Retinal pigment epithelial cell (primary cell): Measurements from ENCODE around the gene S1PR2.

Experiments used
- DNase-seq: peaks from one replicate; pipeline ENCODE4 v3.0.0-alpha.2; 2010; ENCODE audit warnings: low read depth
- H3K4me3 ChIP-seq: 2 replicates; pipeline ENCODE4 v1.5.1; 2011; ENCODE audit warnings: mild to moderate bottlenecking, low read length, control low read depth, moderate library complexity
- CTCF ChIP-seq: conservative IDR thresholded peaks from 2 replicates; pipeline ENCODE4 v1.5.1; 2011; ENCODE audit warnings: low read depth, low read length, control low read depth, inconsistent platforms

The S1PR2 gene

GRCh38 chr19:10260141-10260584 lies 29.0 kb upstream of the S1PR2 start:
- DNase-seq, result no peak
- no peak overlapping the region for H3K4me3 ChIP-seq
- no peak for TF ChIP-seq CTCF

GRCh38 chr19:10259162-10259905 lies 28.2 kb upstream of the S1PR2 start:
- H3K4me3 ChIP-seq, result no peak overlapping the region
- peak; percentile 77 for TF ChIP-seq CTCF
- peak; percentile 40 for DNase-seq

GRCh38 chr19:10258080-10258710 lies 27.1 kb upstream of the S1PR2 start:
- DNase-seq, result no peak
- no peak overlapping the region for H3K4me3 ChIP-seq
- no peak for TF ChIP-seq CTCF

GRCh38 chr19:10256970-10257615 lies 26.0 kb upstream of the S1PR2 start:
- no peak for DNase-seq
- no peak for TF ChIP-seq CTCF
- H3K4me3 ChIP-seq, result no peak overlapping the region

GRCh38 chr19:10256551-10256950 lies 25.4 kb upstream of the S1PR2 start:
- no peak overlapping the region for H3K4me3 ChIP-seq
- TF ChIP-seq CTCF, result no peak
- DNase-seq, result no peak

GRCh38 chr19:10255358-10255757 lies 24.2 kb upstream of the S1PR2 start:
- DNase-seq, result no peak
- TF ChIP-seq CTCF, result no peak
- H3K4me3 ChIP-seq, result no peak overlapping the region

- H3K4me3 ChIP-seq, result no peak overlapping the region
- TF ChIP-seq CTCF, result no peak
- DNase-seq, result no peak
Observed at GRCh38 chr19:10254244-10254643, 23.1 kb upstream of the S1PR2 start.
